NOMO-1 treated with dmso at 0.1 percent for 144 hours (cell line): ENCODE results near the gene RAB30.
A peak's percentile ranks its signal among the peaks of the same experiment; 100 is the strongest.

Source experiments
- DNase-seq: peaks from one replicate; lab custom pipeline; 2025; ENCODE audit not compliant: unreplicated experiment; lab: John Stamatoyannopoulos, UW

RAB30 gene, protein sequence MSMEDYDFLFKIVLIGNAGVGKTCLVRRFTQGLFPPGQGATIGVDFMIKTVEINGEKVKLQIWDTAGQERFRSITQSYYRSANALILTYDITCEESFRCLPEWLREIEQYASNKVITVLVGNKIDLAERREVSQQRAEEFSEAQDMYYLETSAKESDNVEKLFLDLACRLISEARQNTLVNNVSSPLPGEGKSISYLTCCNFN

GRCh38 chr11:83071567-83072349 is at the start of gene RAB30:
Gene RAB30, minus strand, starts transcription at chr11:83071897. Its CDS starts 74,581 bp downstream, at chr11:82997316.
- DNase-seq, result peak; percentile 94

- DNase-seq, result no peak
Measured at GRCh38 chr11:83120327-83120726, 48.6 kb upstream of the RAB30 start.

DNA sequence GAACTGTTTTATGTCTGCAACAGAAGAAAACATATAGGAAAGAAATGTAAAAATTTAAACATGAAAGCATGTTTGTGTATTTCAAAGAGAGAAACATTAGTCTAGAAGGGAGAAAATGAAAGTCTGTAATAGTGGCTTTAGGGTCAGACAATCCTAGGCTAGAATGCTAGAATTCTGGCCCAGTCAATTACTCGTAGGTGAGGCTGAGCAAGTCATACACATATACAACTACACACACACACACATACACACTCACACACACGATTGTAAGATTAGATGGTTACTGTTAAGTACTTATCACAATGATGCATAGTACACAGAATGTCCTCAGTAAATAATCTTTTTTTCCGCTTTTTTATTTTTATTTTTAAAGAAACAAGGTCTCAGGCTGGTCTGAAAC is 47.5 kb upstream of the RAB30 start:
- DNase-seq, result no peak

DNA sequence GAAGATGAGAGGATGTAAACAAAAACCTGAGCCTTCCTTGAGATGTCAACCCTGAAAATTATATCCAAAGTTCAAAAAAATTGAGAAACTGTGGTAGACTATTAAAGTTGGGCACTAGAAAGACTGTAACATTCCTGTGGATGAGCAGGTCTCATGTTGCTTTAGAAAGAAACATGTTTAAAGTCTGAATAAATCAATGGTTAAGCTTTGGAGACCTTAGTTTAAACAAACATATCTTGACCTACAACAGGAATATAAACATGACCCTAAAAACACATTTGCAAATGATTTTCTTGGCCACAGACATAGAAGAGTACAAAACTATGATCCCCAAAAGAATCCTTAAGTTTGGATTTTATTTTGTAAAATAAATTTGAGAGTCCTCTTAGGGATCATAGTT is 47.1 kb upstream of the RAB30 start:
- no peak for DNase-seq

DNA sequence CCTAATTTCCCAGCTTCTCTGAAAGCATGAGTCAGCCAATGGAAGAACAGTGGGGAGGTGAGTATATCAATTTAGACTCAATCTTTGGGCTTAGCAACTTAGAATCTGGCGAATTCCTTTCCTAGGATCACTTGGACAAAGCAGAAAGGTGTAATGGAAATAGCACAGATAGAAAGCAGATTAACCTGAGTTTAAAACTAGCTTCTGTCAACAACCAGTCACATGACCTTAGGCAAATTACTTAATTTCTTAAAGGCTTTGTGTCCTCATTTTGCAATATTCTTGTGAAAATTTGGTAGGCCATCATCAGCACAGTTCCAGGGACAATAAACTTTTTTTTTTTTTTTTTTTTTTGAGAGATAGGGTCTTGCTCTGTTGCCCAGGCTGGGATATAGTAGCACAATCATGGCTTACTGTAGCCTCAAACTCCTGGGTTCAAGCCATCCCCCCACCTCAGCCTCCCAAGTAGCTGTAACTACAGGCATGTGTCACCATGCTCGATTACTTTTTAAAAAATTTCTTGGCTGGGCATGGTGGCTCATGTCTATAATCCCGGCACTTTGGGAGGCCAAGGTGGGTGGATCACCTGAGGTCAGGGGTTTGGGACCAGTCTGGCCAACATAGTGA is 44.4 kb upstream of the RAB30 start:
- no peak for DNase-seq

GRCh38 chr11:83115551-83115950 is 43.9 kb upstream of the RAB30 start:
- DNase-seq, result no peak

GRCh38 chr11:83115026-83115425 is 43.3 kb upstream of the RAB30 start:
- DNase-seq, result no peak

DNA sequence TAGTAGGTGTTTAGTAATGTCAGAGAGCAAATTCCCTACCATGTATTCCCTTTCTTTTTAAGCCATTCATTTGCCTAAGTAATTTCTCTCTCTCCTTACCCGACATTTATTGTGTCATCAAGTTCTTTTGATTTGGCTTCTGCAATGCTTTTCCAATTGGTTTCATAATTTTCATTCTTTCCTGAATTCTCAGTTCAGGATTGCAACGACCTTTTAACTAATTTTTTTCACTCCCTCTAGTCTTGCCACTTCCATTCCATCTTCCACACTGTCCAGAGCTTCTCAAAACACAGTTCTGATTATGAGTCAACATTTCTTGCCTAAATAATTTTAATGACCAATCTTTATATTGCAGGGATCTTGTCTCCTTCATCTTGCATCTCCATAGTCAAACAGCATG is 41.2 kb upstream of the RAB30 start:
- DNase-seq, result no peak

DNA sequence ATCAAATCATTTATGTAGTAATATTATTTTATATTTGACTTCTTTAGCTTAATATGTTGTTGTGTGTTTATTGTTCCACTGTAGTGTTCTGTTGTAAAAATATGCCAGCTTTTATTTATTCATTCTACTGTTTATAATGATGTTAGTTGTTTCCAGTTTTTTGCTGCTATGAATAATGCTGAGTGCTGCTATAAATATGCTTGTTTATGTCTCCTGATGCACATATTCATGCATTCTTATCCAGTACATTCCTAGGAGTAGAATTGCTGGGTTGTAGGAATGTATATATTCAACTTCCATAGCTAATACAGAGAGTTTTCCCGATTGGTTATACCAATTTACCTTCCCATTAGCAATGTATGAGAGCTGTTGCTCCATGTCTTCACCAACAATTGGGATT is 33.5 kb upstream of the RAB30 start:
- DNase-seq, result no peak

DNA sequence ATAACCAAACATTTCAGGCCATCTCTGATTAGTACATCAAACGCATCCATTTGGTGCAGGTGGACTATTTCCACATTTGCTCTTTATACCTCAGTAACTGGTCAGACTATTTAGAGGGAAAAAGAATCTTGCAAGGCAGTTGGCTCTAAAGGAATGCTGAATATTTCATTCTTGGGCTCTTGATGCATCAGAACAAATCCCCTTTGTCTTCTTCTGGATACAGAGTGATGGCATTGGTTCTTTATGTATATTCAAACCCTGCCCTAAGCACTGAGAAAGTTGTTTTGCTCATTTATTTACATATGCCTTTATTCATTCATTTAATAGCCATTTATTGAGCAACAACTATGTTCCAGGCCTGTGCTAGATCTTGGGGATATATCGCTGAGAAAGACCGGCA is 31.1 kb upstream of the RAB30 start:
- no peak for DNase-seq

DNA sequence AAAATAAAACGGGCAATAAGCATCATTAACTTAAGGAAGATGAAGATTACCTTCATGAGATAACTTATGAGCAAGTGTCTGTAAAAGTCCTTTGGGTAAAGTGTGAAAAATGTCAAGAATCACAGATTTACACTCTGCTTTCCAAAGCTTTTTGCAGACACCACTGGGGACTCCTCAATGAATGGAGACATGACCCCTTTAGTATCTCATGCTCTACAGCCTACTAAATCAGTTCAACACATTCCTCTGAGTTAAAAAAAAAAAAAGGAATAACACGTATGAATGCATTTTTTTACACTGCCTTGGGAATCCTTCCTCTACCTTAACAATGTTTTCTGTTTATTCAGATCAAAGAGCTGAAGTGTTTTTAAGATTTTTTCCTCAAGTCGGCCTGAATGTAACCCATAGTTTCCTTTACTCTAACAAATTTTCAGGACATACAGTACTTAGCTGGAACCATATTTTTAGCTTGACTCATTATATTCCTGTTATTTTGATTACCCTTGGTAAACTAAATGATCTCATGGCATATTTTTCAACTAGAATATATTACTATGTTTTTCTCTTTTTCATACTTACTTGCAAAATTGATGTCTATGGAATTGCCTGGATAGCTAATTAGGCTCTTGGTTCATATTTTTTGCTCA is 25.9 kb upstream of the RAB30 start:
- no peak for DNase-seq

GRCh38 chr11:83093634-83094033 is 21.9 kb upstream of the RAB30 start:
- no peak for DNase-seq

GRCh38 chr11:83092488-83093384 is 21.0 kb upstream of the RAB30 start:
- DNase-seq, result no peak

DNA sequence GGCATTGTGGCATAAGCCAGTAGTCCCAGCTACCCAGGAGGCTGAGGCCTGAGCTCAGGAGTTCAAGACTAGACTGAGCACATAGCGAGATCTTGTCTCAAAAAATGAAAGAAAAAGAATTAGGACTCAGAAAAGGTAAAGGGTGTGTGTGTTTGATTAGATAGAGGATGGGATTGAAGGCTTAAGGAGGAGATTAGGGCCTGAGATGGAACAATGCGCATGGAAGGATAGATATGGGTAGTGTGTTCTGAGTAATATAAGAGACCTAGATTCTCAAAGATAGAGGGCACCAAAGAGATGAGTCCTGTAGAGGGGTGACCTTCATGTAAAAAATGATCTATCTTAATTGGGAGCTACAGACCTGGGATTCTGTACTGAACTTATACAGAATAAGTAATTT is 17.3 kb upstream of the RAB30 start:
- DNase-seq, result no peak

- DNase-seq, result no peak
Measured at GRCh38 chr11:83087035-83087434, 15.3 kb upstream of the RAB30 start.

GRCh38 chr11:83079820-83080219 is 8.1 kb upstream of the RAB30 start:
- no peak for DNase-seq

DNA sequence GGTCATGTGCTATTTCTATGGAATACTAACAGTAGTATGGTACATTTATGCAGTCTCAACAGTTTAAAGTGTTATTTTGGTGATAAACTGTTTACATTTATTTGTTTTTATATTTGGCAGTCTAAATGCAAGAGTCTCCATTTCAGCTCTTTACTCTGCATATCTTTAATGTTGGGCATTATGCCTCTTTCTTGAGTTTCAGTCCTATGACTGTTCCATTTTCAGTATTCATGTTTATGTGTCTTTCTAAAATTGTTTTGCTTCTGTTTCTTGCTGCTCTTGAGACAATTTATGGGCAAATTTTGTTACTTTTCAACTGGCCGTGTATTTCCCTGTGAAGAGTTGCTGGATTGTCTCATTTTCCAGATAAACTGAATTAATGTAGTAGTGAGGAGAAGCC is 6.6 kb upstream of the RAB30 start:
- no peak for DNase-seq

GRCh38 chr11:83073884-83074283 is 2.2 kb upstream of the RAB30 start:
- no peak for DNase-seq

GRCh38 chr11:83073258-83073657 is 1.6 kb upstream of the RAB30 start:
- DNase-seq, result no peak

DNA sequence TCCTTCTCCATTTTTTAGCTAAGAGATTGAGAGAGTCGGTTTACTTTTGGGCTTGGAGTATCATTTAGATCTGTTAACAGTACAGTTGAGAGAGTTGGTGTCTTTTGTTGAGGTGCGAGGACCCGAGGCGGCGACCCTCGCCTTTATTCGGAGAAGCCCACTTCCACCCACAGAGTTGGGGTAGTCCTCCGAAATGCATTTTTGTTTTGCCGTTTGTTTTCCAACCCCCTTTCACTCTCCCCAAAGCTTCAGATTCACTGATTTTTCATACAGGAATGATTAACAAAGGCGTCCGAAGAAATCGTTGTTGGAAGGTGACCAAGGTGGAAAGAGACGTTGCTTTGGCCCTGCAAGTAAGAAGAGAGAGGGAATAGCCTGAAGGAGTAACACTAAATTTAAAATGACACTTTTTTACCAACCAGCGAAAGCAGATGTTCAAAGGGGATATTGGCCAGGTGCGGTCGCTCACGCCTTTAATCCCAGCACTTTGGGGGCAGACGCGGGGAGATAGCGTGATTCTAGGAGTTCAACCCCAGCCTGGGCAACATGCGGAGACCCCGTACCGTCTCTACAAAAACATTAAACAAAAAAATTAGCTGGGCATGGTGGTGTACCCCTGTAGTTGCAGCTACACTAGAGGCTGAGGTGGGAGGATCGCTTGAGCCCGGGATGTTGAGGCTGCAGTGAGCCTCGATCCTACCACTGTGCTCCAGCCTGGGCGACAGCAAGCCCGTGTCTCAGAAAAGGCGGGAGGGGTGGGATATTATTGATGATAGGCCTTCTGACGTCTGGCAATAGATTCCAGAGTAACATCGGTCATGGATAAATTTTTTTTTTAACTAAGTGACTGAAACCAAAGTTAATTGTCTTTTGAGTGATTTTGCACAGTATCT is 899 bp upstream of the RAB30 start:
- DNase-seq, result no peak
